HG02798 (cell line): ENCODE measurements around the gene TASP1.
"Not testable (repeated sequence)": the region's sequence is repeated elsewhere in the genome, so short reads cannot be mapped to it uniquely, and the experiment has no call there.

Experiments used
- ATAC-seq: cut with Tn5 transposase; IDR thresholded peaks from one replicate; pipeline ENCODE4 v1.9.1; 2021; ENCODE audit warnings: mild to moderate bottlenecking; ENCODE audit not compliant: unreplicated experiment, poor library complexity

Gene TASP1, protein sequence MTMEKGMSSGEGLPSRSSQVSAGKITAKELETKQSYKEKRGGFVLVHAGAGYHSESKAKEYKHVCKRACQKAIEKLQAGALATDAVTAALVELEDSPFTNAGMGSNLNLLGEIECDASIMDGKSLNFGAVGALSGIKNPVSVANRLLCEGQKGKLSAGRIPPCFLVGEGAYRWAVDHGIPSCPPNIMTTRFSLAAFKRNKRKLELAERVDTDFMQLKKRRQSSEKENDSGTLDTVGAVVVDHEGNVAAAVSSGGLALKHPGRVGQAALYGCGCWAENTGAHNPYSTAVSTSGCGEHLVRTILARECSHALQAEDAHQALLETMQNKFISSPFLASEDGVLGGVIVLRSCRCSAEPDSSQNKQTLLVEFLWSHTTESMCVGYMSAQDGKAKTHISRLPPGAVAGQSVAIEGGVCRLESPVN

DNA sequence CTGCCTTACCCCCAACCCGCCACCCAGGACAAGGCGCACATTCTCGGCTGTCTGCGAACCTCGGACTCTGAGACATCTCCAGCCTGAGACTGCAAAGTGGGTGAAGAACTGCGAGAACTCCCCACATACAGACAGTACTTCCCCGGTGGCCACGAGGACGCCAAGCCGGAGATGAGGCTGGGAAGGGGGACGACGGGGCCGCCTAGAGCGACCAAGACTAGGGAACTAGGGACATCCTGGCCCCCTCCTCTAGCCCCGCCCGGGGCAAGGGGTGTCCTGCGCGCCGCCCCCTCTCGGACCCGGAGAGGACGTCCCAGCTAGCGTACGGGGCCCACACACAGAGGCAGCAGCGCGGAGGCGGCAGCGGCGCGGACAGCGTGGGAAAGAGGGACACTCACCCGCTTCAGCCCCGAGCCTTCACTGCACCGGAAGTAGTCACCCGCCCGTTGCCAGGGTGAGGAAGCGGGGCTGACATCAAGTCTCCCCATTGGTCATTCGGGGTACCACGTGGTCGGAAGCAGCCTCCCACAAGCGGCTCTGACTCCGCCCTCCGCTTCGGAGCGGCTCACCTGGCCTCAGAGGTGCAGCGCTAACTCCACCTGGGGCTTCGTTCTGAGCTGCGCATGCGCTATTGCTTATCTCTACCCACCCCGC is at the start of gene TASP1:
TASP1 (minus strand) TSS at position 437 of the 654 bp plus-strand sequence. CDS start 8,854 bp downstream, outside the sequence.
- peak; percentile 100 for ATAC-seq

DNA sequence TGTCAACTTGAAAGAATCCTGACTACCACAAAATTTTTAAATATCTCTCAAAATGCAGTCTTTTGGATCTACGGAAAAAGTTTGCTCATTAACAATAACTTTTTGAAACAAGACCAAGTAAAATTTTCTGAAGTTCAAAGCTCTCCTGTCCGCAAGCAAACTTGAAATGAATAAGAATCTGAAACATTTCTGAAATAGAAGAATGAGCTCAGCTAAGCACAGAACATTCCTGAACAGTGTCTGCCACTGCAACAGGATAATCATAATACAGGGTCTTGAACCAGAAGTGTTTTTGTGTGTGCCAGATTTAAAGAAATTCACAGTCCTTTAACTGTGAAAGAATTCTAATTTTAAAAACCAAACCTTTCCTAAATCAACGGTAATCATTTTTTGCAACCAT is 49.1 kb upstream of the TASP1 start:
- ATAC-seq = no peak

DNA sequence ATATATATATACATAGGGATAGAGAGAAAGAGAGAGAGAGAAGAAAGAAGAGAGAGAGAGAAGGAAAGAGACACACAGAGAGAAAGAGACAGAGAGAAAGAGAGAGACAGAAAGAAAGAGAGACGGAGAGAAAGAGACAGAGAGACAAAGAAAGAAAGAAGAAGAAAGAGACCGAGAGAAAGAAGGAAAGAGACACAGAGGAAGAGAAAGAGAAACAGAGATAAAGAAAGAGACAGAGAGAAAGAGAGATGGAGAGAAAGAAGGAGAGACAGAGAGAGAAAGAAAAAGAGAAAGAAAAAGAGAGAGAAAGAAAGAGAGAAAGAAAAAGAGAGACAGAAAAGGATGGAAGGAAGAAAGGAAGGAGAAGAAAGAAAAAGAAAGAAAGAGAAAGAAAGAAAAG is 46.9 kb upstream of the TASP1 start:
- no peak for ATAC-seq

DNA sequence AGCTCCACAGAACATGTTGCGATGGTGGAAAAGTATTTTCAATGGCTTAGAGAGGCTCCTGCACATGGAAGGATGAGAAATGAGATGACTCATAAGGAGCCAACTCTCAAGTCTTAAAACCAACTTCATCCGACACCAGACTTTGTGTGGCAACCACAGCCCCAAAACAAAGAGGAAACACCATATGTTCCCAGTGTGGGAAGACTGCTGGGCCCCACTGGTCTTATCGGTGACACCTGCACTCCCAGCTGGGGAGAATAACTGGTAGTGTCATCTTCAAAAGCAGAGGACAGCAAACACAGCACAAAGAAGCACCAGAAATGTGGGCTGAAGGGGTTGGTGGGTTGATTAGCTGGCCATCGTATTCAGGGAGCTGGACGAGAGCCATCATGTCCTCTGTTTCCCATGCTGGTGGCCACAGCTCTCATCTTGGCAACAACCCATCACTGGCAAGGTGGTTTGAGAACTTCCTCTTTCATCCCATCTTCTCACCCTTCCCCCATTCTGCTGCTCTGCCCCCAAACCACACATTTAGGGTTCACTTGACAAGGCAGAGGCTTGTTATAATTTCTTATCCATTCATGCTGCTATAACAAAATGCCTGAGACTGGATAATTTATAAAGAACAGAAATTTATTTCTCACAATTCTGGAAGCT is 46.0 kb upstream of the TASP1 start:
- ATAC-seq = peak; percentile 72

DNA sequence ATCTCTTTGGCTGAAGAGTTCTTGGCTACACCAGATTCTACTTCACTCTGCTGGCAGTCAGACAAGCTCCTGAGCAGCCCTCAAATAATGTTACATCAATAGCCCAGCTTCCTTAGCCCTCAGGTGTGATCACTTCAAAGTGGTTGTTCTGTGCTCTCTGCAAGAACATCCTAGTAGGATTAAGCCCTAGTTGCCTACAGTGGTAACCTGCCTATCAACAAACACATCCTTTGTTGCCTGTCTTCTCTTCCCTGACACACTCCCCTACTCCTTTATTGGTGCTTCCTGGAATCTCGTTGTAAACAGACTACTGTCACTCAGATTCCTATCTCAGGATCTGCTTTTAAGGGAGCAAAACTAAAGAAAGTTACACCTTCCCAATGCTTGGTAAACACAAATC is 45.1 kb upstream of the TASP1 start:
- no peak for ATAC-seq

DNA sequence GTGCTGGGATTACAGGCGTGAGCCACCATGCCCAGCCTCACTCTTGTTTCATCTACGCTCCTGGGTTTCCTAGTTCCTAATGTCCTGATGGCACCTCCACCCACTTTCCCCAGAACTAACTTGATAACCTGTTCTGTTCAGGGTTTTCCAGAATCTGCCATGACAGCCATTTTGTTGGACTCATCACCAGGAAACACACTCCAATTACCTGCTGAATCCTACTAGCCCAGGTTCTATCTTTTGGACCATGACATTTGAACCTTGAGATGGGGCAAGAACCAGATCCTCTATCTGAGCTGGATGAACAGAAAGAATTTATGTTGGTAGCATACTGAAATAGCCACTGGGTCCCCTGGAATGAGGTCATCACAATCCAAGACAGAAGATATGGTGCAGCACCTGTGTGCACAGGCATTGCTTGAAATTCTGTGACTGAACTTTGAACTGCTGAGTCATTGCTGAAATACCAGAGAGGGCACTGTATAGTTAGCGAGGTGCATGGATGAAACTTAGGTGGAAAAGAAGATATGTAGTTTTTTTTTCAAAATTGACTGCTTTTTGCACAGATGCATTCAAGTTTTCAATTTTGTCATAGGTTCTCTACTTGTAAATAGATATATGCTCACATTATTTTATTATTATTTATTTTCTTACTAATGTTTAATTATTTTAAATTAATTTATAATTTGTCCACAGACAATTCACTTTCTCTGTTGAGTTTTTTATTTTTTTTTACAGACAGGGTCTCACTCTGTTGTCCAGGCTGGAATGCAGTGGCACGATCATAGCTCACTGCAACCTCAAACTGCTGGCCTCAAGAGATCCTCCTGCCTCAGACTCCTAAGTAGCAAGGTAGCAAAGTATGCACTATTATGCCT is 42.8 kb upstream of the TASP1 start:
- ATAC-seq = peak; percentile 84

DNA sequence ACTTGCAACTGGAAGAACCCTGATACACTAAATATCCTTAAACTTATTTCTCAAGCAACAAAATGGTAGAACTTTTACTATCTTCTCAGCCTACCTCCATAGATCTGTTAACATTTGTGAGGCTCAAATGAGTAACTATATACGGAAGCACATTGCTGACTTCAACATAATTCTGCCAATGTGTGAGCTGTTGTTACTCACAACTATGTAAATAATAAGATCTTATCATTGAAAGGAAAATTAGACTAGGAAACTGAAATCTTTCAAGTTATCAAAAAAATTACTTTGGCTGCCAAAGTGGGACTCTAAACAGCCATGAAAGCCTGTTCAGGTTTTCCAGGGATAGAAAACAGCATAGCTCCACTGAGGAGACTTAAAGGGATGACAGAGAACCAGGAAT is 40.2 kb upstream of the TASP1 start:
- no peak for ATAC-seq

DNA sequence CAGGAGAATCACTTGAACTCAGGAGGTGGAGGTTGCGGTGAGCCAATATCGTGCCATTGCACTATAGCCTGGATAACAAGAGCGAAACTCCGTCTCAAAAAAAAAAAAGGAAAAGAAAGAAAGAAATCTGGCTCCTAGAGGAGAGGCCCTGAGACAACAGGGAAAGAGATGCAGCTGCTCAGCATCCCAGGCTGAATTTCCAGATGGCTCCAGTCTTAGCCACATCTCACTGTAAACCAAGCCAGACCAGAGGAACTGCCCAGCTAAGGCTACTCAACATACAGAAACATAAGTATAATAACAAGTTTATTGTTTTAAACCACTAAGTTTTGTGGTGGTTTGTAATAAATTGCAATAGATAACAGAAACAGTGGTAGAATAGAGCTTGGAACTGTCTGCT is 38.5 kb upstream of the TASP1 start:
- ATAC-seq = no peak

DNA sequence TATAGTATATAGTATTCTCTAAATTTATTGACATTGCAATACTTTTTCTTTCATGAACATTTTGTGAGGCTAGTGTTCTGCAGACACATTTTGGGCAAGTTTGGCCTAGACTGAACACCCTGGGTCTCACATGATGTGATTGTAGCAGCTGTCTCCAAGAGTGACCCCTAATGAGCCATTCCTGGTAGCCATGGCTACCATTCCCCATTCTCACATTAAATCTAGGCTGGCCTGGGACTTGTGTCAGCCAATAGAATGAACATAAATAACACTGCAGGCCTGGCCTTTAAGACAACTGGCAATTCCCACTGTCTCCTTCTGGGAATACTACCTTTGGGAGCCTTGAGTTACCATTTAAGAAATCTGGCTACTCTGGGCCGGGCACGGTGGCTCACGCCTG is 38.0 kb upstream of the TASP1 start:
- ATAC-seq = no peak

DNA sequence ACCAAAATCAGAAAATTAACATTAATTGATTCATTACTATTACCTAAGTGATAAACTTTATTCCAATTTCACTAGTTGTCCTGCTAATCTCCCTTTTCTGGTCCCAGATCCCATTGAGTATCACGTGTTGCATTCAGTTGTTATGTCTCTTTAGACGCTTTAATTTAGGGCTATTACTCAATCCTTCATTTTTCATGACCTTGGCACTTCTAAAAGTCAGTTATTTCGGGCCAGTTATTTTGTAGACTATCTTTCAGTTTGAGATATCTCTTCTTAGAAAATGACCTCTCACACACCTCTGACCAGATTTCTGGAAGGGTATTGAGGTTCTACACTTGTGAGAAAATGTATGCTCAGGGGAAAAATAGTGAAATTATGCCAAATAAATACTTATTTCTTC is 34.0 kb upstream of the TASP1 start:
- no peak for ATAC-seq

DNA sequence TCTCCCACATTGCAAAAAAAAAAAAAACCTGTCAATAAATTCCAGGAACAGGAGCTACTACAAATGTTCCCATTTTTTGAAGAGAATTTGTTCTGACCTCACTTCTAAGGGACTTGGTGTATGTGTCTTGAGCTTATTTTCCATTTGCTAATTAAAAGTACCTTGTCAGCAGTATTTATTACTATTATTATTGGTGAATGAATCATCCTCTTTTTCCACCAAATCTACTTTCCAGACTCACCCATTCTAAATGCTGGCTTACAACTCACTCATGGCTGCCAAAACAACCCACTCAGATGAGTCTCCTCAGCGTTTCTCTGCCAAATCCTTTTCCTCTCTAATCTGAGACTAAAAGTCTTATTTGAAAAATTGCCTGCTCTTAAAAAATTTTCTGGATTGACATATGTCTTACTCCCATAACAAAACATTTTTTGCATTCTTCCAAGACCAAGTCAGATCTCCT is 33.2 kb upstream of the TASP1 start:
- no peak for ATAC-seq

DNA sequence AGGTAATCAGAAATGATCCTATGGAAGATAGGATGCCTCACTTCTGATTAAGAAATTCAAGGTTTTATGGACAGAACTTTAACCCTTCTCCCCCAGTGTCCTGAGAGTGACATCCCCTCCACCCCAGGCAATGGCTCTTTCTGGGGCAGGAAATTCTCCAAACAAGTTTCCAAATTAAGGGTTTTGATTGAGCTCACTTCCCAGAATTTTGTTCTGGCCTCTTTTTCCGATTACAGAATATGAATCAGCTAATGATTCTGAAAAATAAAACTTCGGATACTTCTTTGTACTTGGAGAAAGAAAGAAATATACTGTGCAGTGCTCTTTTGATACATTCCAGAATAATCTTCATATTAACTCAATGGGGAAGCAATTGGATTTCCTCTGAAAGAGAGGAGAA is 32.8 kb upstream of the TASP1 start:
- no peak for ATAC-seq

DNA sequence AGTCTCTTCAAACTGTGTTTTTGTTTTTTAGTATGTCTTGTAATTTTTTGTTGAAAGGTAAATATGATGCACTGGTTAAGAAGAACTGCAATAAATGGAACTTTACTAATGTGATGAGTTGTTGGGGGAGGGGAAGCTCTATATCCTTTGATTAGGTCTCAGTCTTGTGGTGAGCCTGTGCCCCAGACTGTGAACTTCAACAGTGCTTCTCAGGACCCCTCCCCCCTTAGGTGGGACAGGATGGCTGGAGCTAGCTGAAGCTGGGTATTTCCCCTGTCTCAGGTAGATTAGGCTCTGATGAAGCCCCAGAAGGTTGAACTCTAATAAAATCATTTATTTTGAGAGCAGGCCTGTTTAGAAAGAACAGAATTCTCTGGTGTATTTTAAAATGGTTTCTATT is 31.4 kb upstream of the TASP1 start:
- ATAC-seq = no peak

DNA sequence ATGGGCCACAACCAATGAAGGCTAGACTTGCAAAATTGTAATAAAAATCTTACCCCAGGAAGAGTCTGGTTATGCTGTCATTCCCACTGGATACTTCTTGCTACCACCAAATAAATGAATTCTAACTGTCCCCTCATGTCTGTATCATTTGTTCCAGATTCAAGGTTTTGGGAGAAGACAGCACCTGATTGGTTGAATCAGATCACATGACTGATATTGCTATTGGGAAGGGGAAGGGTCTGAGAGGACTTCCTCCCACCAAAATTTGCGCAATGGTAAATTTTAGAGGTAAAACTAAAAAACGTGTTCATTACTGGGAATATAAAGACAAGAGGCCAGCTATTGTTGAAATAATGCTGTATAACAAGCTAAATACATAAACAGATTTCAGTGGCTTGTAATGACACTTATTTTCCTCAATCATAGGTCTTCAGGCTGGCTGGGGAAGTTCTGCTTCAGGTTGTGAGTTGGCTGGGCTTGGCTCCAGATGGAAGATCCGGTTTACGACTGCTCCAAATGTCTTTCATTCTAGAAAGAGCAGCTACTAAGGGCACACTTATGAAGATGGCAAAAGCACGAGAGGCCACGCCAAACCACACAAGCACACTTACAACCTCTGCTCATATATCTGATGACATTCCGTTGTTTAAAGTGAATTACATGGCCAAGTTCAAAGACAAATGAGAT is 27.1 kb upstream of the TASP1 start:
- no peak for ATAC-seq

DNA sequence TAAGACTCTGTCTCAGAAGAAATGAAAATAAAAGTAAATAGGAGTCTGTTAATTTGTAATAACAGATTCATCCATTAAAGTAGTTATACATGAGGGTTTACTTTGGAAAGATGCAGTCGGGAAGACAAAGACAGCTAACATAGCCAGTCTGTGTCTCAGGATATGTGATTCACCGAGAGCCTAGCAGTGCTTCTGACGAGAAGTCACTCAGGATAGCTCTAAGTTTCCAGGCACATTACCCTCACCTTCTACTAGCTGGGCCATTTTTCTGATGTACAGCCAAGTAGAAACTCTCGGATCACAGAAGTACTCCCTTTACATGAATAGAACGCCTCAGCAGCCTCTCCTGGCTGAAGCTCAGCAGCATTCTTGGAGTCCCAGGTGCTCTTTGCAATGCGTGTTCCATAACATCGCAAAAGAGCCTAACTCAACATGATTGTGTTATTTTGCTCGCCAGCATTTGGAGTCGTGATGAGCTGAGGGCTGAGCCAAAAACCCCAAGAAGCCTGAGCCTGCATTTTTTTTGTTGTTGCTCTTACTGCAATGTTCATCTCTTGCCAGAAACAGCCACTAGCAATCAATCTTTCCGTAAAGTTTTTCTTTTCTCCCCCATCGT is 22.4 kb upstream of the TASP1 start:
- ATAC-seq = no peak

DNA sequence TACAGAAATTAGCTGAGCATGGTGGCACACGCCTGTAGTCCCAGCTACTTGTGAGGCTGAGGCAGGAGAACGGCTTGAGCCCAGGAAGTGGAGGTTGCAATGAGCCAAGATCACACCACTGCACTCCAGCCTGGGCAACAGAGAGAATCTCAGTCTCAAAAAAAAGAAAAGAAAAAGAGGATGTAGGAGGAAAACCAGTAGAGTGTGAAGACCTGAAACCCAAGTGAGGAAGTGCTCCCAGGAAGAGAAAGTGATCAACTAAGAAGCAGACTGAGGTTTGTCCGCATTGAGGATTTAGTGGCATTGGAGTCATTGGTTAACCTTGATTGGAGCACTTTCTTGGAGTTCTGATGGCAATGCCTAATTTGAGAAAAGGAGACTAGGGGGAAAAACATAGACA is 20.6 kb upstream of the TASP1 start:
- peak; percentile 89 for ATAC-seq

DNA sequence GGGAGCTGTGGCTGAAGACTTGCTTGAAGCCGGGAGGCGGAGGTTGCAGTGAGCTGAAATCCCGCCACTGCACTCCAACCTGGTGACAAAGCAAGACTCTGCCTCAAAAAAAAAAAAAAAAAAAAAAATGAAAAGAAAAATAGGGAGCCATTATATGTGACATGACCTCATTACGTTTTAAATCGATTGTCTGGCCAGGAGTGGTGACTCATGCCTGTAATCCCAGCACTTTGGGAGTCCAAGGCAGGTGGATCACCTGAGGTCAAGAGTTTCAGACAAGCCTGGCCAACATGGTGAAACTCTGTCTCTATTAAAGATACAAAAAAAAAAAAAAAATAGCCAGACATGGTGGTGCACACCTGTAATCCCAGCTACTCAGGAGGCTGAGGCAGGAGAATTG is 19.3 kb upstream of the TASP1 start:
- ATAC-seq = not testable (repeated sequence)

DNA sequence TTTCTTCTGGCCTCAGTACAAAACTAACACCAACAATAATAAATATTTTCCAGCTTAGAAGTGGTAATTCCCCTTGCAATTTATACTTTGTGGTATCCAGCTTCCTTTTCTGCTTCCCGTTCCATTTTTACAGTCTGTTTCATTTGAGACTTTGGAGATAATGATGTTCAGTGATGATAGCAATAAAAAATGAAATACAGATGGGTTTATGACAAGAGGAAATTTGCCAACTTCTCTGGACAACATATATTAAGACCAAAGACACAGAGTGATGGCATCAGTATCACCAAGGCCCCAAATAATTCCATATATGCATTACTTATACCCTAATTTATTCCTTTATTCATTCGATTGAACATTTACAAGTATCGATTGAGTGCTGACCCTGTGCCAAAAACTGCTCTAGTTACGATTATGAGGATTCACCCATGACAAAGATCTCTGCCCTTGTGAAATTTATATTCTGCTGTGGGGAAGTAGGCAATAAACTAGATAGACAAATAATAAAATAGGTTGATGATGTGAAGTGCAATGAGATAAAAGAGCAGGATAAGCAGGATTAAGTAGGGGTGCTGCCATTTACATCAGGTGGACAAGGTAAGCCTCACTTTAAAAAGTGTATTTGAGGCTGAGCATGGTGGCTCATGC is 18.1 kb upstream of the TASP1 start:
- no peak for ATAC-seq

DNA sequence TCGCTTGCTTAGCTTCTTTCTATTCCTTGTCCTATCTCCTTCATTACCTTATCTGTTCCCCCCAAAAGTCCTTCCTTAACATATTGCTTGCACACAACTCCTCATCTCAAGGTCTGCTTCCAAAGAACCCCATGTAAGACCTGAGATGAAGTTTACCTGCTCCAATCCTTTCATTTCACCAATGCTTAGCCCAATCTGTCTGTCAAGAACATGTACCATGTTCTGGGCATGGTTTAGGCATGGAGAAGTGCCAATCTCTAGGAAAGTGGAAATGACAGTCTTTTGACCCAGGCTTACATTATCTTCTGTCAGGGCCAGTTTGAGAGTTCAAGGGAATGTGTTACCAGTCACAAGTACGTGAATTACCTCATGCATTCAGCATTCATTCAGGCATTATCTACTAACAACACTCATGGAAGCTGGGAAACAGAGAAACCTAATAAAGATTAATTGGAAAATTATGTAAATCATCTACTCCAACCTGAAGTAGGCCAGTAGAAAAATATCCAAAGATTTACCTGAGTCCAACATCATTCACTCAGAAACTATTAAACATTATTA is 15.8 kb upstream of the TASP1 start:
- ATAC-seq = no peak
